Liver (tissue), 9 donors: ENCODE measurements around the gene ULBP1. TPM values are rescaled to one million over a fixed set of nuclear protein-coding genes. Genes with fewer than 3 reads are reported as not detected.

Experiments
- DNase-seq: peaks from one replicate; pipeline ENCODE4 v3.0.0-alpha.2; 2017; ENCODE audit warnings: low spot score
- H3K27ac ChIP-seq, 2 donors: one replicate each; pipeline ENCODE4 v1.7.0; 2013; ENCODE audit warnings: inconsistent platforms in 2 of 2, low read length in 2 of 2, control low read depth in 1 of 2, low read depth in 1 of 2, mild to moderate bottlenecking in 1 of 2
- H3K27me3 ChIP-seq, 4 donors: one replicate each; pipeline versions ENCODE4 v1.6.1 to v1.7.0; 2013; ENCODE audit warnings: low read length in 3 of 4, inconsistent platforms in 1 of 4, mild to moderate bottlenecking in 1 of 4, moderate library complexity in 1 of 4; ENCODE audit not compliant: control insufficient read depth in 4 of 4, insufficient read depth in 4 of 4
- H3K36me3 ChIP-seq, 4 donors: one replicate each; pipeline versions ENCODE4 v1.6.1 to v1.7.0; 2013; ENCODE audit warnings: low read length in 3 of 4, mild to moderate bottlenecking in 3 of 4, low read depth in 1 of 4, moderate library complexity in 1 of 4; ENCODE audit not compliant: control insufficient read depth in 4 of 4, insufficient read depth in 3 of 4
- H3K4me1 ChIP-seq, 4 donors: one replicate each; pipeline versions ENCODE4 v1.6.1 to v1.7.0; 2013; ENCODE audit warnings: low read length in 3 of 4, mild to moderate bottlenecking in 3 of 4, moderate library complexity in 1 of 4; ENCODE audit not compliant: control insufficient read depth in 4 of 4, insufficient read depth in 4 of 4
- H3K4me3 ChIP-seq, 3 donors: one replicate each; pipeline versions ENCODE4 v1.6.1 to v1.7.0; 2013; ENCODE audit warnings: low read length in 3 of 3, control low read depth in 1 of 3, low read depth in 1 of 3, mild to moderate bottlenecking in 1 of 3
- H3K9ac ChIP-seq, 2 donors: one replicate each; pipeline ENCODE4 v1.7.0; 2013; ENCODE audit warnings: low read length in 2 of 2, mild to moderate bottlenecking in 2 of 2, moderate library complexity in 2 of 2, control low read depth in 1 of 2, low read depth in 1 of 2
- H3K9me3 ChIP-seq, 4 donors: one replicate each; pipeline versions ENCODE4 v1.6.1 to v1.7.0; 2013; ENCODE audit warnings: low read length in 3 of 4; ENCODE audit not compliant: control insufficient read depth in 4 of 4
- EGR1 ChIP-seq, 2 donors: IDR thresholded peaks; 2 replicates each; pipeline ENCODE4 v1.6.1; 2016 to 2018; ENCODE audit warnings: antibody characterized with exemption in 2 of 2, low read depth in 2 of 2
- FOXA1 ChIP-seq: IDR thresholded peaks from 2 replicates; pipeline ENCODE4 v1.6.1; 2016; ENCODE audit warnings: antibody characterized with exemption
- FOXA2 ChIP-seq: IDR thresholded peaks from 2 replicates; pipeline ENCODE4 v1.6.1; 2016; ENCODE audit warnings: antibody characterized with exemption
- GABPA ChIP-seq, 2 donors: IDR thresholded peaks in 1 of 2; conservative IDR thresholded peaks in 1 of 2; 2 replicates each; pipeline ENCODE4 v1.6.1; 2016; ENCODE audit warnings: antibody characterized with exemption in 2 of 2, mild to moderate bottlenecking in 1 of 2, moderate library complexity in 1 of 2
- HNF4A ChIP-seq, 2 donors: conservative IDR thresholded peaks; 2 replicates each; pipeline ENCODE4 v1.6.1; 2016; ENCODE audit warnings: antibody characterized with exemption in 2 of 2, mild to moderate bottlenecking in 2 of 2
- HNF4G ChIP-seq: IDR thresholded peaks from 2 replicates; pipeline ENCODE4 v1.6.1; 2016; ENCODE audit warnings: antibody characterized with exemption
- JUND ChIP-seq, 2 donors: IDR thresholded peaks; 2 replicates each; pipeline ENCODE4 v1.6.1; 2016; ENCODE audit warnings: antibody characterized with exemption in 2 of 2
- NR2F2 ChIP-seq: IDR thresholded peaks from 2 replicates; pipeline ENCODE4 v1.6.1; 2016; ENCODE audit warnings: antibody characterized with exemption
- RAD21 ChIP-seq, 2 donors: IDR thresholded peaks; 2 replicates each; pipeline ENCODE4 v1.6.1; 2016; ENCODE audit warnings: antibody characterized with exemption in 2 of 2, mild to moderate bottlenecking in 2 of 2
- RXRA ChIP-seq, 2 donors: IDR thresholded peaks; 2 replicates each; pipeline ENCODE4 v1.6.1; 2017 to 2018; ENCODE audit warnings: antibody characterized with exemption in 2 of 2, mild to moderate bottlenecking in 1 of 2
- SP1 ChIP-seq: IDR thresholded peaks from 2 replicates; pipeline ENCODE4 v1.6.1; 2018; ENCODE audit warnings: antibody characterized with exemption, mild to moderate bottlenecking
- TAF1 ChIP-seq: conservative IDR thresholded peaks from 2 replicates; pipeline ENCODE4 v1.6.1; 2016; ENCODE audit warnings: antibody characterized with exemption, mild to moderate bottlenecking
- YY1 ChIP-seq: IDR thresholded peaks from 2 replicates; pipeline ENCODE4 v1.6.1; 2016; ENCODE audit warnings: antibody characterized with exemption, mild to moderate bottlenecking
- WGBS: extraction: QIAGEN DNeasy Blood & Tissue Kit; methylation state at CpG from one replicate; pipeline ENCODE4 v1.1.7; 2013; 5-methylcytosine and 5-hydroxymethylcytosine counted together
- polyA plus RNA-seq, 2 donors: library from polyadenylated mRNA; stranded (reverse) in 1 of 2; unstranded in 1 of 2; fragments of 200-250 nt in 1 of 2; fragments of >200 nt in 1 of 2; fragmentation: Nextera tagmentation in 1 of 2; extraction: Ambion mirVana in 1 of 2; gene quantifications; one replicate each; pipeline versions ENCODE4 v1.2.1 to v1.2.3, GENCODE V29; 2013 to 2015
- total RNA-seq, 2 donors: library from RNA; depleted of rRNA; stranded (reverse); fragments of >200 nt; gene quantifications; one replicate each; pipeline ENCODE4 v1.2.3, GENCODE V29; 2014
- TF ChIP-seq, protein P1 (sequence below): IDR thresholded peaks from 2 replicates; pipeline ENCODE4 v1.6.1; 2016; ENCODE audit warnings: antibody characterized with exemption, mild to moderate bottlenecking
- TF ChIP-seq, protein P2 (sequence below): fragments of 150-350 bp; IDR thresholded peaks from 2 replicates; pipeline ENCODE4 v1.5.1; 2017; ENCODE audit warnings: improper control_type of control experiment, low read depth, low read length; ENCODE audit not compliant: missing input control
- TF ChIP-seq, protein P3 (sequence below): IDR thresholded peaks from 2 replicates; pipeline ENCODE4 v1.6.1; 2016; ENCODE audit warnings: antibody characterized with exemption
- TF ChIP-seq, protein P4 (sequence below): IDR thresholded peaks from 2 replicates; pipeline ENCODE4 v1.6.1; 2016; ENCODE audit warnings: antibody characterized with exemption
- TF ChIP-seq, protein P5 (sequence below): IDR thresholded peaks from 2 replicates; pipeline ENCODE4 v1.6.1; 2016; ENCODE audit warnings: antibody characterized with exemption
- donor health status: healthy.
- donor health status: healthy.
- donor health status: healthy.
- donor health status: healthy.
- donor health status: healthy.

The ULBP1 gene
- total and polyA plus RNA-seq, 4 donors: under 0.01 to 0.05 (median 0.03) TPM; not detected in 1

DNA sequence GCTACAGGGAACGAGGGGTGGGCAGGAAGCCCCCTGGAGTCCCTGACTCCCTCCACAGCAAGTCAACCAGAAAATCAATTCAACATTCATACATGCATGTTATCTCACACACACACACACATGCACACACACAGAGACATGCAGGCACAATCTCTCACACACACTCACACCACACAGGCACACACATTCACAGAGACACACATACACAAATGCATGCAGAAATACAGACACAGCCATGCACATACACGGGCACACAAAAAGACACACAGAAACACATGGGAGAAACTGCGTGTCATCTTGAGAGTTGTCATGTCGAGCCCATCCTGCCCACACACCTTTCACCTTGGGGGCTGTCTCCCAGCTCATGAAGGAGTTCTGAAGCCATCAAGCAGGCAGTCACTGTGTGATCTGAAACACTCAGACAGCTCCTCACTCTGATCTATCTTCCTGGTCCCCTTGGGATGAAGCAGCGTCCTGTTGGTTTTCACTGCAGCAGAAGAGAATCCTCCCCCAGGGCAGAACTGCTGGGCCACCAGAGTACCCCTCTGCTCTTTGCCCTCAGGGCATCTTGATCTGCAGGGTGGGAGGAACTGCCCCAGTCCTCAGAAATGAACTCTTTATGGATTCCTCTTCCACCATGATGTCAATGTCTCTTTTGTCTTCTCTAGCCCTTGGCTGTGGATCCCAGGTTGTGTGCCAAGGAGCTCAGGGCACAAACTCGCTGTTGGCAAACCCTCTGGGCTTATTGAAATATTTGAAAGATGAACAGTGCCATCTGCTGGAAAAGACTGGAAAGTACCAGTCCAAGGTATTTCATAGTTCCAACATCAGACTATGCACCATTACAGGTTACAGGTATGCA, 52.8 kb downstream of the ULBP1 start:
- Histone ChIP-seq H3K36me3 (no peaks in the 10 kb centered on the region), H3K4me1 (peaks cover 0 to 3% (median 0%) of the 10 kb centered on the region in 4 donors), H3K27me3 (peaks cover 0 to 25% (median 8%) of the 10 kb centered on the region in 4 donors), H3K9ac (no peak overlapping the region), H3K4me3 (no peak overlapping the region), H3K9me3 (no peaks in the 10 kb centered on the region), H3K27ac (no peak overlapping the region)
- no peak for DNase-seq
- TF ChIP-seq, protein P1, sequence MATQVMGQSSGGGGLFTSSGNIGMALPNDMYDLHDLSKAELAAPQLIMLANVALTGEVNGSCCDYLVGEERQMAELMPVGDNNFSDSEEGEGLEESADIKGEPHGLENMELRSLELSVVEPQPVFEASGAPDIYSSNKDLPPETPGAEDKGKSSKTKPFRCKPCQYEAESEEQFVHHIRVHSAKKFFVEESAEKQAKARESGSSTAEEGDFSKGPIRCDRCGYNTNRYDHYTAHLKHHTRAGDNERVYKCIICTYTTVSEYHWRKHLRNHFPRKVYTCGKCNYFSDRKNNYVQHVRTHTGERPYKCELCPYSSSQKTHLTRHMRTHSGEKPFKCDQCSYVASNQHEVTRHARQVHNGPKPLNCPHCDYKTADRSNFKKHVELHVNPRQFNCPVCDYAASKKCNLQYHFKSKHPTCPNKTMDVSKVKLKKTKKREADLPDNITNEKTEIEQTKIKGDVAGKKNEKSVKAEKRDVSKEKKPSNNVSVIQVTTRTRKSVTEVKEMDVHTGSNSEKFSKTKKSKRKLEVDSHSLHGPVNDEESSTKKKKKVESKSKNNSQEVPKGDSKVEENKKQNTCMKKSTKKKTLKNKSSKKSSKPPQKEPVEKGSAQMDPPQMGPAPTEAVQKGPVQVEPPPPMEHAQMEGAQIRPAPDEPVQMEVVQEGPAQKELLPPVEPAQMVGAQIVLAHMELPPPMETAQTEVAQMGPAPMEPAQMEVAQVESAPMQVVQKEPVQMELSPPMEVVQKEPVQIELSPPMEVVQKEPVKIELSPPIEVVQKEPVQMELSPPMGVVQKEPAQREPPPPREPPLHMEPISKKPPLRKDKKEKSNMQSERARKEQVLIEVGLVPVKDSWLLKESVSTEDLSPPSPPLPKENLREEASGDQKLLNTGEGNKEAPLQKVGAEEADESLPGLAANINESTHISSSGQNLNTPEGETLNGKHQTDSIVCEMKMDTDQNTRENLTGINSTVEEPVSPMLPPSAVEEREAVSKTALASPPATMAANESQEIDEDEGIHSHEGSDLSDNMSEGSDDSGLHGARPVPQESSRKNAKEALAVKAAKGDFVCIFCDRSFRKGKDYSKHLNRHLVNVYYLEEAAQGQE: no peak
- no peak for TF ChIP-seq SP1
- no peak for TF ChIP-seq YY1
- TF ChIP-seq FOXA2: no peak
- no peak for TF ChIP-seq EGR1 (IDR thresholded peaks at IDR 0.05; ENCODE audit: low read depth in 2 of 2)
- TF ChIP-seq NR2F2: no peak
- TF ChIP-seq, protein P2, sequence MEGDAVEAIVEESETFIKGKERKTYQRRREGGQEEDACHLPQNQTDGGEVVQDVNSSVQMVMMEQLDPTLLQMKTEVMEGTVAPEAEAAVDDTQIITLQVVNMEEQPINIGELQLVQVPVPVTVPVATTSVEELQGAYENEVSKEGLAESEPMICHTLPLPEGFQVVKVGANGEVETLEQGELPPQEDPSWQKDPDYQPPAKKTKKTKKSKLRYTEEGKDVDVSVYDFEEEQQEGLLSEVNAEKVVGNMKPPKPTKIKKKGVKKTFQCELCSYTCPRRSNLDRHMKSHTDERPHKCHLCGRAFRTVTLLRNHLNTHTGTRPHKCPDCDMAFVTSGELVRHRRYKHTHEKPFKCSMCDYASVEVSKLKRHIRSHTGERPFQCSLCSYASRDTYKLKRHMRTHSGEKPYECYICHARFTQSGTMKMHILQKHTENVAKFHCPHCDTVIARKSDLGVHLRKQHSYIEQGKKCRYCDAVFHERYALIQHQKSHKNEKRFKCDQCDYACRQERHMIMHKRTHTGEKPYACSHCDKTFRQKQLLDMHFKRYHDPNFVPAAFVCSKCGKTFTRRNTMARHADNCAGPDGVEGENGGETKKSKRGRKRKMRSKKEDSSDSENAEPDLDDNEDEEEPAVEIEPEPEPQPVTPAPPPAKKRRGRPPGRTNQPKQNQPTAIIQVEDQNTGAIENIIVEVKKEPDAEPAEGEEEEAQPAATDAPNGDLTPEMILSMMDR: peak; percentile 75
- TF ChIP-seq RAD21 (IDR thresholded peaks at IDR 0.05): peak; percentile 88 to 90
- TF ChIP-seq HNF4A (conservative IDR thresholded peaks at IDR 0.05): peak in 1 of 2 donors; percentile 10
- TF ChIP-seq FOXA1: no peak
- no peak for TF ChIP-seq JUND (IDR thresholded peaks at IDR 0.05)
- no peak for TF ChIP-seq GABPA (IDR thresholded peaks at IDR 0.05 in 1 of 2, conservative IDR thresholded peaks at IDR 0.05 in 1 of 2)
- TF ChIP-seq TAF1: no peak
- TF ChIP-seq HNF4G: no peak
- no peak for TF ChIP-seq RXRA (IDR thresholded peaks at IDR 0.05)
- TF ChIP-seq, protein P3, sequence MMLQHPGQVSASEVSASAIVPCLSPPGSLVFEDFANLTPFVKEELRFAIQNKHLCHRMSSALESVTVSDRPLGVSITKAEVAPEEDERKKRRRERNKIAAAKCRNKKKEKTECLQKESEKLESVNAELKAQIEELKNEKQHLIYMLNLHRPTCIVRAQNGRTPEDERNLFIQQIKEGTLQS: no peak
- TF ChIP-seq, protein P4, sequence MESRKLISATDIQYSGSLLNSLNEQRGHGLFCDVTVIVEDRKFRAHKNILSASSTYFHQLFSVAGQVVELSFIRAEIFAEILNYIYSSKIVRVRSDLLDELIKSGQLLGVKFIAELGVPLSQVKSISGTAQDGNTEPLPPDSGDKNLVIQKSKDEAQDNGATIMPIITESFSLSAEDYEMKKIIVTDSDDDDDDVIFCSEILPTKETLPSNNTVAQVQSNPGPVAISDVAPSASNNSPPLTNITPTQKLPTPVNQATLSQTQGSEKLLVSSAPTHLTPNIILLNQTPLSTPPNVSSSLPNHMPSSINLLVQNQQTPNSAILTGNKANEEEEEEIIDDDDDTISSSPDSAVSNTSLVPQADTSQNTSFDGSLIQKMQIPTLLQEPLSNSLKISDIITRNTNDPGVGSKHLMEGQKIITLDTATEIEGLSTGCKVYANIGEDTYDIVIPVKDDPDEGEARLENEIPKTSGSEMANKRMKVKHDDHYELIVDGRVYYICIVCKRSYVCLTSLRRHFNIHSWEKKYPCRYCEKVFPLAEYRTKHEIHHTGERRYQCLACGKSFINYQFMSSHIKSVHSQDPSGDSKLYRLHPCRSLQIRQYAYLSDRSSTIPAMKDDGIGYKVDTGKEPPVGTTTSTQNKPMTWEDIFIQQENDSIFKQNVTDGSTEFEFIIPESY: no peak
- TF ChIP-seq, protein P5, sequence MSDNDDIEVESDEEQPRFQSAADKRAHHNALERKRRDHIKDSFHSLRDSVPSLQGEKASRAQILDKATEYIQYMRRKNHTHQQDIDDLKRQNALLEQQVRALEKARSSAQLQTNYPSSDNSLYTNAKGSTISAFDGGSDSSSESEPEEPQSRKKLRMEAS: no peak
- WGBS: 17% methylated on average over 6 of the region's 6 CpGs
